GM12873 (cell line): Measurements from ENCODE around the gene CLIC6.

Source experiments
- CTCF ChIP-seq: IDR thresholded peaks from 2 replicates; pipeline ENCODE4 v1.5.1; 2012; ENCODE audit warnings: low read depth, mild to moderate bottlenecking, moderate library complexity, low read length, control low read depth; ENCODE audit not compliant: insufficient read depth; ENCODE audit errors: missing control alignments

Gene CLIC6

DNA sequence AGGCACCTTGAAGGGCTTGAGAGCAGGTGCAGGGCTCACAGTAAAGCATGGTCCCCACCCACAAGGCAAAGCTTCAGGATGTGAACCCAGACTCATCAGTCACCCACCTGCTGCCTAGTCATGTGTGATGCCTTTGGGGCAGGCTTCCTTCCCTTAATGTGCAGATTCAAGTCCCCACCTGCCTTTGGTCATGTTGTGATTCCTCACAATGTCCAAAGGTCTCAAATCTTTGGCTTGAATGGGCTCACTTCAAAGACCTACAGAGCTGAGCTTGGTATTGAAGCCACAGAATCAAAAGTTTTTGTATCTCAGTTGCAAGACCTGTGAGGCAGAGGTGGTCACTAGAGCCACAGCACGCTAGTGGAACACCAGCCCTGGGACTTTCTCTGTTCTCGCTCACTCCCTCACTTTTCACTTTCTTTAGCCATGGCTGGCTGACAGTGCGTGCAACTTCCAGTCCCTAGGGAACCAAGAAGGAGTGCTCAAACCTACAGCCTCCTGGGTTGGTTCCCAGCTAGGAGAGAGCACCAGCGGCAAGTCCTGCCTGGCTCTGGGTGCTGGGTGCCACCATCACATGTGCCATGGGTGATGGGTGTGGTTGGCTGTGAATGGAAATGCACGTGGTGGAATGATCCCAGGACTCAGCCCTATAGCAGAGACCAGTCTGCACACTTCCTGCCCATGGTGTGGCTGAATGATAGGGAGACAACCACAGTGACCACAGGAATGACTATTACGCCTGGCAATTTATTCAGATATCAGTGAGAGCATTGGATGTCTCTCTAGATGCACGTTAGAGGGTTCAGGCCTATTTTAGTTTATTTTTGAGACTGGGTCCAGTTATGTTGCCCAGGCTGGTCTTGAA lies 26.4 kb upstream of the CLIC6 start:
- no peak for TF ChIP-seq CTCF

GRCh38 chr21:34644825-34645224 lies 24.0 kb upstream of the CLIC6 start:
- no peak for TF ChIP-seq CTCF

- no peak for TF ChIP-seq CTCF
Observed at GRCh38 chr21:34647555-34647954, 21.2 kb upstream of the CLIC6 start.

- TF ChIP-seq CTCF, result no peak
Observed at GRCh38 chr21:34648739-34649297, 20.0 kb upstream of the CLIC6 start.

GRCh38 chr21:34649400-34649799 lies 19.4 kb upstream of the CLIC6 start:
- TF ChIP-seq CTCF, result no peak

DNA sequence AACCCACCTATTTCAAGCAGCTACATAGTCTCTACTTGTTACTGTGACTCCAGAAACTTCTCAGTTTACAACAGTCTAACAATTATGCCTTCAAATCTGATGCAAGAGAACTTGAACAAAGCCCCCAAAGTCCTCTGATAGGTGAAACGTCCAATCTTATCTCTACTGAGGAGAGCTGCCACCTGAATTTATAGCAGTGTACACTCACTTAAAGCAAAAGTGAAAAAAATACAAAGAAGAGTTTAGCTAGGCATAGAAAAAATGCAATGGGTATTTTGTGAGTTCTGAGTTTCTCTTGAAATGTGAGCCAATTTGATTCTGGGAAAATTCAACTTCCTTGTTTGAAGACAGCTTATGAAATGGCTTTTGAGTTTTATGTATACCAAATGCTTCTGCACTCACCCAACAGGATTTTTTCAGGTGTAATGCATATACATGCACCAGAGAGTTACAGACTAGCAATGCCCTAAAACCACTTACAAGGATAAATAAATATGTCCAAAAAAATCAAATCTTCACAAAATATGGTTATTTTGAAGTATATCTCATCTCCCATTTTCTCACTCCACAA lies 17.8 kb upstream of the CLIC6 start:
- no peak for TF ChIP-seq CTCF

DNA sequence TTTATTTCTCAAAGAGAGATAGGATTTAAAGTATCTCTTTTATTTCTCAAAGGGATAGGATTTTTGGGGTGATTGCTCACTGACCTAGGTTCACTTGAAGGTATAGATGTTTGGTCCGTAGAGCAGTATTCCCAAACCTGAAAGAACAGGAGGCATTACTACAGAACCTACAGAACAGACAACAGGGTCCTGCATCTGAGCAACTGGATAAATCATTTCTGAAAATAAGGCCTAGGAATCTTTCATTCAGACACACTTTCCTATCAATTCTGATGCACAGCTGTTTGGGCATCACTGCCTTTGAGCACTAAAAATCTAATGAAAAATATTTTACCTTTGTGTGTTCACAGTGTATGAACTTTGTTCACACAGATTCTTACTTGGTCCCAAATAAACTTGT lies 17.2 kb upstream of the CLIC6 start:
- TF ChIP-seq CTCF, result no peak
